NCI-H1694 treated with DMSO at 0.1 percent for 48 hours (cell line): ENCODE measurements around the gene NPIPA5.
"Not testable (repeated sequence)": the region's sequence is repeated elsewhere in the genome, so short reads cannot be mapped to it uniquely, and the experiment has no call there.

Source experiments
- DNase-seq: peaks from one replicate; lab custom pipeline; 2025; lab: John Stamatoyannopoulos, UW

NPIPA5 gene

GRCh38 chr16:15389916-15390315 lies 11.8 kb upstream of the NPIPA5 start:
- not testable (repeated sequence) for DNase-seq

- not testable (repeated sequence) for DNase-seq
These were observed 10.0 kb upstream of the NPIPA5 start for GRCh38 chr16:15388060-15388459.

- DNase-seq: not testable (repeated sequence)
These were observed 4.7 kb upstream of the NPIPA5 start for GRCh38 chr16:15382810-15383209.

- not testable (repeated sequence) for DNase-seq
These were observed 20.6 kb downstream of the NPIPA5 start for GRCh38 chr16:15357495-15357894.

- not testable (repeated sequence) for DNase-seq
These were observed 23.2 kb downstream of the NPIPA5 start for GRCh38 chr16:15354846-15355245.

GRCh38 chr16:15352852-15353251 lies 25.2 kb downstream of the NPIPA5 start:
- DNase-seq: not testable (repeated sequence)

- not testable (repeated sequence) for DNase-seq
These were observed 26.3 kb downstream of the NPIPA5 start for GRCh38 chr16:15351745-15352144.

GRCh38 chr16:15351251-15351650 lies 26.8 kb downstream of the NPIPA5 start:
- not testable (repeated sequence) for DNase-seq

GRCh38 chr16:15348721-15349120 lies 29.4 kb downstream of the NPIPA5 start:
- not testable (repeated sequence) for DNase-seq

GRCh38 chr16:15342337-15342736 lies 35.8 kb downstream of the NPIPA5 start:
- DNase-seq: not testable (repeated sequence)

GRCh38 chr16:15338986-15339385 lies 39.1 kb downstream of the NPIPA5 start:
- not testable (repeated sequence) for DNase-seq

- not testable (repeated sequence) for DNase-seq
These were observed 40.0 kb downstream of the NPIPA5 start for GRCh38 chr16:15337974-15338605.

GRCh38 chr16:15335609-15336008 lies 42.5 kb downstream of the NPIPA5 start:
- DNase-seq: not testable (repeated sequence)

GRCh38 chr16:15333969-15334368 lies 44.1 kb downstream of the NPIPA5 start:
- DNase-seq: not testable (repeated sequence)

GRCh38 chr16:15330978-15331377 lies 47.1 kb downstream of the NPIPA5 start:
- DNase-seq: not testable (repeated sequence)

- not testable (repeated sequence) for DNase-seq
These were observed 53.1 kb downstream of the NPIPA5 start for GRCh38 chr16:15324954-15325353.

GRCh38 chr16:15323373-15323772 lies 54.7 kb downstream of the NPIPA5 start:
- DNase-seq: not testable (repeated sequence)

GRCh38 chr16:15321221-15321620 lies 56.9 kb downstream of the NPIPA5 start:
- not testable (repeated sequence) for DNase-seq

GRCh38 chr16:15314562-15314961 lies 63.5 kb downstream of the NPIPA5 start:
- not testable (repeated sequence) for DNase-seq
